Measurements from ENCODE around the gene PPFIA3.

Gene PPFIA3

DNA sequence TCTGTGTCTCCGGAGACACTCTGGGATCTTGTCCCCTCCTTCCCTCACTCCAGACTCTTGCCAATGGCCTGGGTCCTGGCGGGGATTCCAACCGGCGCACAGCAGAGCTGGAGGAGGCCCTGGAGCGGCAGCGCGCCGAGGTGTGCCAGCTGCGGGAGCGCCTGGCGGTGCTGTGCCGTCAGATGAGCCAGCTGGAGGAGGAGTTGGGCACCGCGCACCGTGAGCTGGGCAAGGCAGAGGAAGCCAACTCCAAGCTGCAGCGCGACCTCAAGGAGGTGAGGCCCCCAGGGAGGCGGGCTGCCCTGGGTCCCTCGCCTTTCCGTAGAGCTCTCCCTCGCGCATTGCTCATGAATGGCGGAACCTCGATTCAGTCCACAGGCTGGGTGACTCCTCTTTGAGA, 11.0 kb downstream of the PPFIA3 start:
- Mint-ChIP-seq H3K27me3 (ENCODE audit: low read depth, poor library complexity) (peaks cover 15% of the 10 kb centered on the region), H3K4me1 (peaks cover 23% of the 10 kb centered on the region), H3K36me3 (ENCODE audit: low read depth) (peaks cover 26% of the 10 kb centered on the region), H3K27ac (no peak overlapping the region), H3K9me3 (peaks cover 5% of the 10 kb centered on the region), H3K4me3 (no peak overlapping the region)
- DNase-seq = no peak
- TF ChIP-seq, protein P1, sequence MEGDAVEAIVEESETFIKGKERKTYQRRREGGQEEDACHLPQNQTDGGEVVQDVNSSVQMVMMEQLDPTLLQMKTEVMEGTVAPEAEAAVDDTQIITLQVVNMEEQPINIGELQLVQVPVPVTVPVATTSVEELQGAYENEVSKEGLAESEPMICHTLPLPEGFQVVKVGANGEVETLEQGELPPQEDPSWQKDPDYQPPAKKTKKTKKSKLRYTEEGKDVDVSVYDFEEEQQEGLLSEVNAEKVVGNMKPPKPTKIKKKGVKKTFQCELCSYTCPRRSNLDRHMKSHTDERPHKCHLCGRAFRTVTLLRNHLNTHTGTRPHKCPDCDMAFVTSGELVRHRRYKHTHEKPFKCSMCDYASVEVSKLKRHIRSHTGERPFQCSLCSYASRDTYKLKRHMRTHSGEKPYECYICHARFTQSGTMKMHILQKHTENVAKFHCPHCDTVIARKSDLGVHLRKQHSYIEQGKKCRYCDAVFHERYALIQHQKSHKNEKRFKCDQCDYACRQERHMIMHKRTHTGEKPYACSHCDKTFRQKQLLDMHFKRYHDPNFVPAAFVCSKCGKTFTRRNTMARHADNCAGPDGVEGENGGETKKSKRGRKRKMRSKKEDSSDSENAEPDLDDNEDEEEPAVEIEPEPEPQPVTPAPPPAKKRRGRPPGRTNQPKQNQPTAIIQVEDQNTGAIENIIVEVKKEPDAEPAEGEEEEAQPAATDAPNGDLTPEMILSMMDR (IDR thresholded peaks at IDR 0.05) = no peak

DNA sequence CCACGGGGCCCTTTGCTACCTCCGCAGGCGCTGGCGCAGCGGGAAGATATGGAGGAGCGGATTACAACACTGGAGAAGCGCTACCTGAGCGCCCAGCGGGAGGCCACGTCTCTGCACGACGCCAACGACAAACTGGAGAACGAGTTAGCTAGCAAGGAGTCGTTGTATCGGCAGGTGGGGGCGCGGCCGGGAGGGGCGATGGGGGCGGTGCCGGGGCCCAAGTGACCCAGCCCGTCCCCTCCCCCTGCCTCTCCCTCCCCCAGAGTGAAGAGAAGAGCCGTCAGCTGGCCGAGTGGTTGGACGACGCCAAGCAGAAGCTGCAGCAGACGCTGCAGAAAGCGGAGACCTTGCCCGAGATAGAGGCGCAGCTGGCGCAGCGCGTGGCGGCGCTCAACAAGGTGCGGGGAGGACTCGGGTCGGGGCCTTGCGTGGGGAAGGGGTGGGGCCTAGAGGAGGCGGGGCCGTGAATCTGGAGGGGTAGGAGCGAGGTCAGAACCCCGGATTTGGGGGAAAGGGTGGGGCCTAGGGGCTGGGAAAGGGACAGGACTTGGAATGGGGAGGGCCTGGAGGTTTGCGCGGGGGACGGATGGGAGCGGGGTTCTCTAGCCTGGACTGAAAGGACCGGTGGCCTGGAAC, 13.7 kb downstream of the PPFIA3 start:
- Mint-ChIP-seq H3K4me1 (peaks cover 38% of the 10 kb centered on the region), H3K4me3 (no peak overlapping the region)
- DNase-seq = no peak

GRCh38 chr19:49133621-49134454, 14.5 kb downstream of the PPFIA3 start:
- peaks cover 30% of the 10 kb centered on the region for H3K4me1 Mint-ChIP-seq
- peaks cover 5% of the 10 kb centered on the region for H3K9me3 Mint-ChIP-seq
- no peak overlapping the region for H3K4me3 Mint-ChIP-seq
- H3K27me3 Mint-ChIP-seq (ENCODE audit: low read depth, poor library complexity) = no peaks in the 10 kb centered on the region
- TF ChIP-seq, protein P1 (IDR thresholded peaks at IDR 0.05) = no peak
- H3K36me3 Mint-ChIP-seq (ENCODE audit: low read depth) = peaks cover 47% of the 10 kb centered on the region
- no peak for DNase-seq
- no peak overlapping the region for H3K27ac Mint-ChIP-seq

More for the DNA sequence above, 13.7 kb downstream of the PPFIA3 start:
- Mint-ChIP-seq H3K36me3 (ENCODE audit: low read depth) (peaks cover 47% of the 10 kb centered on the region), H3K27me3 (ENCODE audit: low read depth, poor library complexity) (no peaks in the 10 kb centered on the region), H3K9me3 (peaks cover 5% of the 10 kb centered on the region), H3K27ac (no peak overlapping the region)
- TF ChIP-seq, protein P1 (IDR thresholded peaks at IDR 0.05) = no peak

- no peak for DNase-seq
- Mint-ChIP-seq H3K27ac (no peak overlapping the region), H3K4me1 (peaks cover 17% of the 10 kb centered on the region), H3K4me3 (no peak overlapping the region), H3K36me3 (ENCODE audit: low read depth) (peaks cover 47% of the 10 kb centered on the region), H3K27me3 (ENCODE audit: low read depth, poor library complexity) (no peaks in the 10 kb centered on the region), H3K9me3 (peaks cover 5% of the 10 kb centered on the region)
- TF ChIP-seq, protein P1 (IDR thresholded peaks at IDR 0.05) = no peak
Measured at GRCh38 chr19:49135686-49136085, 16.3 kb downstream of the PPFIA3 start.

DNA sequence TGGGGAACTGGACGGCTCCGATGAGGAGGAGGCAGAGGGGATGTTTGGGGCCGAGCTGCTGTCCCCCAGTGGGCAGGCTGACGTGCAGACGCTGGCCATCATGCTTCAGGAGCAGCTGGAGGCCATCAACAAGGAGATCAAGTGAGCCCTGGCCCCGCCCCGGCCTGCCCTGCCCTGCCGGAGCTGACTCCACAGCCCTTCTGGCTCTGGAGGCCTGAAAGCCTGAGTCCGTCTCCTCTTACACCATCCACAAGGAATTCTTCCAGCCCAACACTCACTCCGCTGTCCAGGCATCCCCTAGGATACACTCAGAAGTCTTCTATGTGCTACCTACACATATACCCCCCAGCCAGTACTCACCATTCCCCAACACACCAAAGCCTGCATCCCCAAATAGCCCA, 17.4 kb downstream of the PPFIA3 start:
- H3K4me1 Mint-ChIP-seq = peaks cover 22% of the 10 kb centered on the region
- no peak for DNase-seq
- H3K9me3 Mint-ChIP-seq = peaks cover 5% of the 10 kb centered on the region
- H3K36me3 Mint-ChIP-seq (ENCODE audit: low read depth) = peaks cover 47% of the 10 kb centered on the region
- no peak overlapping the region for H3K4me3 Mint-ChIP-seq
- TF ChIP-seq, protein P1 (IDR thresholded peaks at IDR 0.05) = no peak
- no peak overlapping the region for H3K27ac Mint-ChIP-seq
- peaks cover 3% of the 10 kb centered on the region for H3K27me3 Mint-ChIP-seq (ENCODE audit: low read depth, poor library complexity)

Measured in nephron progenitor cell (in vitro differentiated cells).